MCF 10A (cell line): ENCODE results near the gene TXNRD1. TPM values are rescaled to one million over a fixed set of nuclear protein-coding genes. Genes with fewer than 3 reads are reported as not detected.
"Not testable (repeated sequence)": the region's sequence is repeated elsewhere in the genome, so short reads cannot be mapped to it uniquely, and the experiment has no call there.

Source experiments
- BruUV-seq: library from RNA; stranded (reverse); fragments of 400-500 nt; replicated peaks from 2 replicates; lab custom pipeline; 2021; lab: Mats Ljungman, UMichigan
- CTCF ChIA-PET: fragments of 300-600 bp; sonication (Branson Sonifier 250); formaldehyde crosslinking; extraction: SDS; loops from one replicate; lab custom pipeline; 2021; ENCODE audit warnings: antibody characterized with exemption, inconsistent platforms; lab: Yijun Ruan, JAX
- POLR2A ChIA-PET: fragments of 300-600, 350-650 bp; sonication (Branson Sonifier 250); formaldehyde crosslinking; extraction: SDS; loops from one replicate; lab custom pipeline; 2020; ENCODE audit warnings: antibody characterized with exemption, inconsistent platforms; lab: Yijun Ruan, JAX
- DNase-seq: peaks from one replicate; pipeline ENCODE4 v3.0.0-alpha.2; 2018; ENCODE audit not compliant: unreplicated experiment
- H3K27ac Mint-ChIP-seq: one replicate; pipeline ENCODE4 v1.8.0; 2022; ENCODE audit warnings: mild to moderate bottlenecking, low read depth, mixed read lengths; ENCODE audit not compliant: unreplicated experiment
- H3K27me3 Mint-ChIP-seq: one replicate; pipeline ENCODE4 v1.8.0; 2022; ENCODE audit warnings: mixed read lengths; ENCODE audit not compliant: insufficient read depth, unreplicated experiment
- H3K36me3 Mint-ChIP-seq: one replicate; pipeline ENCODE4 v1.8.0; 2022; ENCODE audit warnings: mild to moderate bottlenecking, moderate library complexity, mixed read lengths; ENCODE audit not compliant: insufficient read depth, unreplicated experiment
- H3K4me1 Mint-ChIP-seq: one replicate; pipeline ENCODE4 v1.8.0; 2022; ENCODE audit warnings: mixed read lengths; ENCODE audit not compliant: insufficient read depth, unreplicated experiment
- H3K4me3 Mint-ChIP-seq: one replicate; pipeline ENCODE4 v1.8.0; 2022; ENCODE audit warnings: mild to moderate bottlenecking, moderate library complexity, mixed read lengths; ENCODE audit not compliant: unreplicated experiment
- H3K9me3 Mint-ChIP-seq: one replicate; pipeline ENCODE4 v1.8.0; 2022; ENCODE audit warnings: mixed read lengths; ENCODE audit not compliant: unreplicated experiment
- intact Hi-C: fragments of 100-400 bp; cut with micrococcal nuclease; formaldehyde crosslinking; loops from 2 replicates; pipeline ENCODE4 v1.14.1; 2022
- total RNA-seq: library from RNA; stranded (reverse); gene quantifications from 2 replicates; pipeline ENCODE4 v1.2.3, GENCODE V29; 2022
- TF ChIP-seq, protein P1 (sequence below): fragments of 200-600 bp; IDR thresholded peaks from one replicate; pipeline ENCODE4 v1.8.0; 2022; ENCODE audit warnings: antibody characterized with exemption, mild to moderate bottlenecking; ENCODE audit not compliant: unreplicated experiment

Gene TXNRD1
- total RNA-seq, 1 experiment from 2014 or later: 64.0 TPM

- ChIA-PET CTCF (interaction anchor here (0.6 to 2.9 kb wide), 7 partner anchors 20 to 116 kb away, joined by 3 to 25 read pairs (median 4); no protein-coding TSS in a partner anchor), POLR2A (interaction anchor here (0.8 to 10.1 kb wide), 6 partner anchors 8 to 155 kb away, joined by 3 to 417 read pairs (median 4); partner anchors contain the start of genes EID3, NFYB and TXNRD1)
- Mint-ChIP-seq H3K27me3 (no peaks in the 10 kb centered on the region), H3K36me3 (peaks cover 81% of the 10 kb centered on the region), H3K4me1 (peaks cover 28% of the 10 kb centered on the region), H3K9me3 (no peaks in the 10 kb centered on the region), H3K27ac (peak overlapping the region; percentile 39), H3K4me3 (no peak overlapping the region)
- no peak for DNase-seq
- BruUV-seq: no TSS peak
- TF ChIP-seq, protein P1, sequence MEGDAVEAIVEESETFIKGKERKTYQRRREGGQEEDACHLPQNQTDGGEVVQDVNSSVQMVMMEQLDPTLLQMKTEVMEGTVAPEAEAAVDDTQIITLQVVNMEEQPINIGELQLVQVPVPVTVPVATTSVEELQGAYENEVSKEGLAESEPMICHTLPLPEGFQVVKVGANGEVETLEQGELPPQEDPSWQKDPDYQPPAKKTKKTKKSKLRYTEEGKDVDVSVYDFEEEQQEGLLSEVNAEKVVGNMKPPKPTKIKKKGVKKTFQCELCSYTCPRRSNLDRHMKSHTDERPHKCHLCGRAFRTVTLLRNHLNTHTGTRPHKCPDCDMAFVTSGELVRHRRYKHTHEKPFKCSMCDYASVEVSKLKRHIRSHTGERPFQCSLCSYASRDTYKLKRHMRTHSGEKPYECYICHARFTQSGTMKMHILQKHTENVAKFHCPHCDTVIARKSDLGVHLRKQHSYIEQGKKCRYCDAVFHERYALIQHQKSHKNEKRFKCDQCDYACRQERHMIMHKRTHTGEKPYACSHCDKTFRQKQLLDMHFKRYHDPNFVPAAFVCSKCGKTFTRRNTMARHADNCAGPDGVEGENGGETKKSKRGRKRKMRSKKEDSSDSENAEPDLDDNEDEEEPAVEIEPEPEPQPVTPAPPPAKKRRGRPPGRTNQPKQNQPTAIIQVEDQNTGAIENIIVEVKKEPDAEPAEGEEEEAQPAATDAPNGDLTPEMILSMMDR: no peak
- intact Hi-C loops: no loop called here
Observed at GRCh38 chr12:104292872-104293794, 77.6 kb downstream of the TXNRD1 start.

- DNase-seq: peak; percentile 58
- POLR2A ChIA-PET: interaction anchor here (0.8 kb wide), 1 partner anchor 76 kb away, joined by 3 read pairs; no protein-coding TSS in a partner anchor
Observed at GRCh38 chr12:104294158-104294859, 78.7 kb downstream of the TXNRD1 start.

GRCh38 chr12:104294927-104295668 is 79.5 kb downstream of the TXNRD1 start:
- CTCF ChIA-PET: interaction anchor here (0.7 to 2.6 kb wide), 3 partner anchors 93 to 665 kb away, joined by 3 to 12 read pairs (median 5); no protein-coding TSS in a partner anchor
- intact Hi-C loops: no loop called here
- H3K36me3 Mint-ChIP-seq: peaks cover 88% of the 10 kb centered on the region

More at GRCh38 chr12:104294158-104294859, 78.7 kb downstream of the TXNRD1 start:
- peaks cover 83% of the 10 kb centered on the region for H3K36me3 Mint-ChIP-seq
- intact Hi-C loops, H3K27me3 Mint-ChIP-seq, BruUV-seq, H3K4me3 Mint-ChIP-seq, H3K9me3 Mint-ChIP-seq: not testable (repeated sequence)
- CTCF ChIA-PET: interaction anchor here (1.3 to 2.6 kb wide), 2 partner anchors 92 to 95 kb away, joined by 5 to 12 read pairs; no protein-coding TSS in a partner anchor
- TF ChIP-seq, protein P1: peak; percentile 33
- peaks cover 28% of the 10 kb centered on the region for H3K4me1 Mint-ChIP-seq
- peak overlapping the region; percentile 85 for H3K27ac Mint-ChIP-seq

More at GRCh38 chr12:104294927-104295668, 79.5 kb downstream of the TXNRD1 start:
- no peaks in the 10 kb centered on the region for H3K27me3 Mint-ChIP-seq
- TF ChIP-seq, protein P1: no peak
- H3K4me1 Mint-ChIP-seq: peaks cover 32% of the 10 kb centered on the region
- no TSS peak for BruUV-seq
- no peaks in the 10 kb centered on the region for H3K9me3 Mint-ChIP-seq
- no peak for DNase-seq
- peak overlapping the region; percentile 85 for H3K27ac Mint-ChIP-seq
- POLR2A ChIA-PET: interaction anchor here (0.6 to 6.4 kb wide), 3 partner anchors 7 to 759 kb away, joined by 3 to 44 read pairs (median 3); no protein-coding TSS in a partner anchor
- no peak overlapping the region for H3K4me3 Mint-ChIP-seq
